SJSA1 (cell line): ENCODE measurements around the gene BDNF. TPM values are rescaled to one million over a fixed set of nuclear protein-coding genes. Genes with fewer than 3 reads are reported as not detected.
"Not testable (repeated sequence)": the region's sequence is repeated elsewhere in the genome, so short reads cannot be mapped to it uniquely, and the experiment has no call there.

Source experiments
- DNase-seq, 2 experiments: peaks; one replicate each; pipeline ENCODE4 v3.0.0-alpha.2; 2015 to 2020; ENCODE audit warnings: low spot score in 2 of 2, low read depth in 1 of 2
- H3K27ac ChIP-seq: fragments of 250-450 bp; sonication (Bioruptor Pico); 2 replicates; pipeline ENCODE4 v1.5.1; 2020; ENCODE audit warnings: mild to moderate bottlenecking, moderate library complexity
- H3K27me3 ChIP-seq: fragments of 250-450 bp; sonication (Bioruptor Pico); replicated peaks from 2 replicates; pipeline ENCODE4 v1.5.1; 2020; ENCODE audit warnings: mild to moderate bottlenecking, moderate library complexity
- H3K36me3 ChIP-seq: fragments of 250-450 bp; sonication (Bioruptor Pico); 2 replicates; pipeline ENCODE4 v1.5.1; 2020; ENCODE audit warnings: mild to moderate bottlenecking
- H3K4me1 ChIP-seq: fragments of 250-450 bp; sonication (Bioruptor Pico); replicated peaks from 2 replicates; pipeline ENCODE4 v1.6.1; 2021; ENCODE audit warnings: mild to moderate bottlenecking
- H3K4me3 ChIP-seq: fragments of 250-450 bp; sonication (Bioruptor Pico); 2 replicates; pipeline ENCODE4 v1.5.1; 2020; ENCODE audit warnings: mild to moderate bottlenecking
- H3K9me3 ChIP-seq: fragments of 250-450 bp; sonication (Bioruptor Pico); replicated peaks from 2 replicates; pipeline ENCODE4 v1.5.1; 2020; ENCODE audit warnings: mild to moderate bottlenecking
- total RNA-seq: library from RNA; depleted of rRNA; stranded (reverse); fragments of >200 nt; shearing (Covaris generic); gene quantifications from 2 replicates; pipeline ENCODE4 v1.2.3, GENCODE V29; 2014

The BDNF gene
- total RNA-seq, 1 experiment from 2014 or later: 22.4 TPM

- Histone ChIP-seq H3K9me3 (no peaks in the 10 kb centered on the region), H3K4me3 (no peak overlapping the region), H3K27ac (no peak overlapping the region), H3K4me1 (no peaks in the 10 kb centered on the region), H3K27me3 (no peaks in the 10 kb centered on the region), H3K36me3 (no peaks in the 10 kb centered on the region)
- no peak for DNase-seq
These were observed 54.0 kb downstream of the BDNF start for GRCh38 chr11:27646051-27646818.

GRCh38 chr11:27642954-27643353 lies 57.3 kb downstream of the BDNF start:
- Histone ChIP-seq H3K4me1 (no peaks in the 10 kb centered on the region), H3K4me3 (no peak overlapping the region), H3K27me3 (no peaks in the 10 kb centered on the region), H3K27ac (no peak overlapping the region), H3K9me3 (no peaks in the 10 kb centered on the region), H3K36me3 (no peaks in the 10 kb centered on the region)
- no peak for DNase-seq

GRCh38 chr11:27640954-27641353 lies 59.3 kb downstream of the BDNF start:
- Histone ChIP-seq H3K9me3 (no peaks in the 10 kb centered on the region), H3K4me1 (no peaks in the 10 kb centered on the region), H3K27ac (no peak overlapping the region), H3K36me3 (no peaks in the 10 kb centered on the region), H3K4me3 (no peak overlapping the region), H3K27me3 (no peaks in the 10 kb centered on the region)
- DNase-seq: no peak

- DNase-seq: no peak
- Histone ChIP-seq H3K9me3 (no peaks in the 10 kb centered on the region), H3K36me3 (no peaks in the 10 kb centered on the region), H3K4me3 (no peak overlapping the region), H3K27me3 (no peaks in the 10 kb centered on the region), H3K4me1 (no peaks in the 10 kb centered on the region), H3K27ac (no peak overlapping the region)
These were observed 64.7 kb downstream of the BDNF start for GRCh38 chr11:27635567-27636037.

- H3K36me3 ChIP-seq, H3K27me3 ChIP-seq, H3K4me1 ChIP-seq, H3K27ac ChIP-seq, H3K9me3 ChIP-seq, H3K4me3 ChIP-seq, DNase-seq: not testable (repeated sequence)
These were observed 65.5 kb downstream of the BDNF start for GRCh38 chr11:27634776-27635175.

- not testable (repeated sequence) for H3K4me1 ChIP-seq, H3K9me3 ChIP-seq, H3K4me3 ChIP-seq, H3K27me3 ChIP-seq, H3K36me3 ChIP-seq, DNase-seq, H3K27ac ChIP-seq
These were observed 66.0 kb downstream of the BDNF start for GRCh38 chr11:27634282-27634681.

- H3K4me1 ChIP-seq, H3K27ac ChIP-seq, H3K36me3 ChIP-seq, H3K9me3 ChIP-seq, H3K27me3 ChIP-seq, DNase-seq, H3K4me3 ChIP-seq: not testable (repeated sequence)
These were observed 71.2 kb downstream of the BDNF start for GRCh38 chr11:27629023-27629422.

- no peaks in the 10 kb centered on the region for H3K9me3 ChIP-seq
- no peak for DNase-seq
- H3K27ac ChIP-seq: no peak overlapping the region
- H3K4me1 ChIP-seq: no peaks in the 10 kb centered on the region
- H3K27me3 ChIP-seq: no peaks in the 10 kb centered on the region
- H3K36me3 ChIP-seq: no peaks in the 10 kb centered on the region
- H3K4me3 ChIP-seq: no peak overlapping the region
These were observed 72.3 kb downstream of the BDNF start for GRCh38 chr11:27627979-27628378.

GRCh38 chr11:27626938-27627586 lies 73.2 kb downstream of the BDNF start:
- H3K4me1 ChIP-seq: no peaks in the 10 kb centered on the region
- no peak overlapping the region for H3K4me3 ChIP-seq
- H3K27me3 ChIP-seq: no peaks in the 10 kb centered on the region
- H3K36me3 ChIP-seq: no peaks in the 10 kb centered on the region
- DNase-seq: no peak
- no peak overlapping the region for H3K27ac ChIP-seq
- no peaks in the 10 kb centered on the region for H3K9me3 ChIP-seq

GRCh38 chr11:27626269-27626937 lies 73.9 kb downstream of the BDNF start:
- no peaks in the 10 kb centered on the region for H3K9me3 ChIP-seq
- H3K27ac ChIP-seq: no peak overlapping the region
- H3K36me3 ChIP-seq: no peaks in the 10 kb centered on the region
- no peaks in the 10 kb centered on the region for H3K27me3 ChIP-seq
- DNase-seq: no peak
- no peaks in the 10 kb centered on the region for H3K4me1 ChIP-seq
- H3K4me3 ChIP-seq: no peak overlapping the region

GRCh38 chr11:27625347-27625912 lies 74.8 kb downstream of the BDNF start:
- H3K4me3 ChIP-seq: no peak overlapping the region
- no peaks in the 10 kb centered on the region for H3K4me1 ChIP-seq
- no peak for DNase-seq
- H3K27me3 ChIP-seq: no peaks in the 10 kb centered on the region
- H3K9me3 ChIP-seq: no peaks in the 10 kb centered on the region
- no peaks in the 10 kb centered on the region for H3K36me3 ChIP-seq
- no peak overlapping the region for H3K27ac ChIP-seq

GRCh38 chr11:27623945-27624523 lies 76.2 kb downstream of the BDNF start:
- Histone ChIP-seq H3K4me3 (no peak overlapping the region), H3K4me1 (peaks cover 7% of the 10 kb centered on the region; the same call in 1 of the 2 replicates), H3K9me3 (no peaks in the 10 kb centered on the region), H3K27me3 (no peaks in the 10 kb centered on the region), H3K27ac (no peak overlapping the region), H3K36me3 (no peaks in the 10 kb centered on the region)
- DNase-seq: no peak

- H3K27ac ChIP-seq: no peak overlapping the region
- DNase-seq: no peak
- H3K36me3 ChIP-seq: no peaks in the 10 kb centered on the region
- H3K27me3 ChIP-seq: no peaks in the 10 kb centered on the region
- no peak overlapping the region for H3K4me3 ChIP-seq
- no peaks in the 10 kb centered on the region for H3K9me3 ChIP-seq
- peaks cover 7% of the 10 kb centered on the region; the same call in 1 of the 2 replicates for H3K4me1 ChIP-seq
These were observed 77.5 kb downstream of the BDNF start for GRCh38 chr11:27622541-27623300.
